PFSK-1 (cell line): ENCODE measurements around the gene LZTS2.

Experiments used
- FOXP2 ChIP-seq: optimal IDR thresholded peaks from 2 replicates; pipeline ENCODE3; 2011; ENCODE audit warnings: borderline replicate concordance, control low read depth, inconsistent platforms; ENCODE audit not compliant: insufficient read depth; ENCODE audit errors: extremely low read length, extremely low read depth
- POLR2AphosphoS5 ChIP-seq: IDR thresholded peaks from 2 replicates; pipeline ENCODE4 v1.6.1; 2012; ENCODE audit warnings: low read depth, mild to moderate bottlenecking, control low read depth, low read length, moderate library complexity
- SIN3A ChIP-seq: IDR thresholded peaks from 2 replicates; pipeline ENCODE4 v1.6.1; 2012; ENCODE audit warnings: mild to moderate bottlenecking, low read length, moderate library complexity, borderline replicate concordance; ENCODE audit not compliant: insufficient read depth
- TAF1 ChIP-seq: IDR thresholded peaks from 2 replicates; pipeline ENCODE4 v1.6.1; 2012; ENCODE audit warnings: low read length, control low read depth, borderline replicate concordance; ENCODE audit not compliant: insufficient read depth
- TF ChIP-seq, protein P1 (sequence below), 2 experiments: IDR thresholded peaks; 2 replicates each; pipeline versions ENCODE4 v1.6.1 to v1.8.0; 2011 to 2012; ENCODE audit warnings: low read depth in 2 of 2, low read length in 2 of 2, control low read depth in 1 of 2, inconsistent platforms in 1 of 2, mild to moderate bottlenecking in 1 of 2, moderate library complexity in 1 of 2; ENCODE audit not compliant: insufficient read depth in 1 of 2

DNA sequence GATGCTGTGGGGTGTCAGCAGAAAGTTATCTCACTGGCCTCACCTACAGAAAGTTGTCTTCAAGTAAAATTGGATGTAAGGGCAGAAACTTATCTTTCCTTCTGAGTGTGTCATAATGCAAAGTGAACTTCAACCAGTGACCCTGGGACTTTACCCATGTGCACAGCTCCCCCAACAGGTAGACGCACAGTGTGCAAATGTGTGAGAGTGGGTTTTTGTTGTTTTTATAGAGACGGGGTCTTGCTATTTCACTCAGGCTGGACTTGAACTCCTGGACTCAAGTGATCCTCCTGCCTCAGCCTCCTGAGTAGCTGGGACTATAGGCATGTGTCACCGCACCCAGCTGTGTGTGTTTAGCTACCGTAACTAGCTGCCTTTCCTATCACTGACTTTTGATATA lies 55.8 kb downstream of the LZTS2 start:
- TF ChIP-seq POLR2AphosphoS5: no peak
- no peak for TF ChIP-seq FOXP2
- no peak for TF ChIP-seq SIN3A
- TF ChIP-seq, protein P1, sequence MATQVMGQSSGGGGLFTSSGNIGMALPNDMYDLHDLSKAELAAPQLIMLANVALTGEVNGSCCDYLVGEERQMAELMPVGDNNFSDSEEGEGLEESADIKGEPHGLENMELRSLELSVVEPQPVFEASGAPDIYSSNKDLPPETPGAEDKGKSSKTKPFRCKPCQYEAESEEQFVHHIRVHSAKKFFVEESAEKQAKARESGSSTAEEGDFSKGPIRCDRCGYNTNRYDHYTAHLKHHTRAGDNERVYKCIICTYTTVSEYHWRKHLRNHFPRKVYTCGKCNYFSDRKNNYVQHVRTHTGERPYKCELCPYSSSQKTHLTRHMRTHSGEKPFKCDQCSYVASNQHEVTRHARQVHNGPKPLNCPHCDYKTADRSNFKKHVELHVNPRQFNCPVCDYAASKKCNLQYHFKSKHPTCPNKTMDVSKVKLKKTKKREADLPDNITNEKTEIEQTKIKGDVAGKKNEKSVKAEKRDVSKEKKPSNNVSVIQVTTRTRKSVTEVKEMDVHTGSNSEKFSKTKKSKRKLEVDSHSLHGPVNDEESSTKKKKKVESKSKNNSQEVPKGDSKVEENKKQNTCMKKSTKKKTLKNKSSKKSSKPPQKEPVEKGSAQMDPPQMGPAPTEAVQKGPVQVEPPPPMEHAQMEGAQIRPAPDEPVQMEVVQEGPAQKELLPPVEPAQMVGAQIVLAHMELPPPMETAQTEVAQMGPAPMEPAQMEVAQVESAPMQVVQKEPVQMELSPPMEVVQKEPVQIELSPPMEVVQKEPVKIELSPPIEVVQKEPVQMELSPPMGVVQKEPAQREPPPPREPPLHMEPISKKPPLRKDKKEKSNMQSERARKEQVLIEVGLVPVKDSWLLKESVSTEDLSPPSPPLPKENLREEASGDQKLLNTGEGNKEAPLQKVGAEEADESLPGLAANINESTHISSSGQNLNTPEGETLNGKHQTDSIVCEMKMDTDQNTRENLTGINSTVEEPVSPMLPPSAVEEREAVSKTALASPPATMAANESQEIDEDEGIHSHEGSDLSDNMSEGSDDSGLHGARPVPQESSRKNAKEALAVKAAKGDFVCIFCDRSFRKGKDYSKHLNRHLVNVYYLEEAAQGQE (IDR thresholded peaks at IDR 0.05; ENCODE audit: insufficient read depth in 1 of 2, low read depth in 2 of 2, low read length in 2 of 2): no peak
- no peak for TF ChIP-seq TAF1
